Uterus (tissue), 2 donors: Measurements from ENCODE around the gene C1QBP.

Experiments
- CTCF ChIP-seq, 4 experiments: fragments of 200-600 bp in 2 of 4; fragments of 450-650 bp in 2 of 4; sonication (generic) in 2 of 4; IDR thresholded peaks; one replicate each; pipeline ENCODE4 v1.5.1; 2016 to 2019; ENCODE audit warnings: antibody characterized with exemption in 4 of 4, mild to moderate bottlenecking in 2 of 4, moderate library complexity in 1 of 4
- POLR2A ChIP-seq, 2 donors: fragments of 450-650 bp; IDR thresholded peaks; one replicate each; pipeline ENCODE4 v1.6.1; 2016; ENCODE audit warnings: antibody characterized with exemption in 2 of 2, mild to moderate bottlenecking in 1 of 2, moderate library complexity in 1 of 2

- TF ChIP-seq POLR2A (IDR thresholded peaks at IDR 0.05) (peak; percentile 49 to 57), CTCF (IDR thresholded peaks at IDR 0.05) (peak in 1 of 4 experiments; percentile 15)
These were observed 18.8 kb downstream of the C1QBP start, which contains the start of gene RPAIN for GRCh38 chr17:5419959-5420653.
